Measurements from ENCODE around the gene EDARADD.

DNA sequence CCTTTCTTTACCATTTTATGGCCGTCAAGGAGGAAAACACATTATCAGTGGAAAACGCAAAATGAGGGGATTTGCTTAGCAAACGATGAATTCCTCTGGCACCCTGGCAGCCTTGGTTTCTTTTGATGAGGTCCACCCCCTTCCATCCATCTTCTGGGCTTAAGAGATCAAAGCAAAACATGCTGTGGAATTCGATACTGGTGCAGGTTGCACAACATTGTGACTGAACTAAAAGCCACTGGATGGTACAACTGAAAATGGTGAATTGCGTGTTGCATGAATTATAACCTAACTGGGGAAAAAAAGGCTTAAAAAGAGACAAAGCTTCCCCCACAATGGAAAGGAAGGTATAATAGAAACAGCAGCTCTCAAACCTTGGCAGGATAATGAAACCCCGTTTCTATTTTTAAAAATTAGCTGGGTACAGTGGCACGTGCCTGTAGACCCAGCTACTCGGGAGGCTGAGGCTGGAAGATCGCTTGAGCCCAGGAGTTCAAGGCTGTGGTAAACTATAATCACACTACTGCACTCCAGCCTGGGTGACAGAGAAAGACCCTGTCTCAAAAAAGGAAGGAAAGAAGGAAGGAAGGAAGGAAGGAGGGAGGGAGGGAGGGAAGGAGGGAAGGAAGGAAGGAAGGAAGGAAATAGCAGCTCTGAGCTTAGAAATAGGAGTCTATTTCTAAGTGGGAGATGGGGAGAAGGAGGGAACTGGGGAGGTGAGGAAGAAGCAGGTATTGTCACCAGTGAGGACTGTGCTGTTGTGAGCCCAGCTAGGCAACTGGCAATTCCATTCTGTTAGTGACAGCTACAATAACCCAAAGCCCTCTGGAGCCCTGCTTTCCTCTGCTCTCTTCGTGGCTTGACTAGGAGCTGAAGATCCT is 100.7 kb downstream of the EDARADD start:
- TF ChIP-seq CTCF (IDR thresholded peaks at IDR 0.05 in 2 of 3, conservative IDR thresholded peaks at IDR 0.05 in 1 of 3; ENCODE audit: borderline replicate concordance in 1 of 3, insufficient read depth in 1 of 3, low read depth in 2 of 3, low read length in 2 of 3) (no peak), RAD21 (IDR thresholded peaks at IDR 0.05; ENCODE audit: low read depth) (no peak), EZH2phosphoT487 (IDR thresholded peaks at IDR 0.05; ENCODE audit: borderline replicate concordance) (no peak)

Measured in HCT116 (cell line).